NCI-H345 treated with DMSO at 0.1 percent for 48 hours (cell line): ENCODE measurements around the gene REEP3.
"Not testable (repeated sequence)": the region's sequence is repeated elsewhere in the genome, so short reads cannot be mapped to it uniquely, and the experiment has no call there.

ENCODE experiments used
- DNase-seq: peaks from one replicate; lab custom pipeline; 2025; ENCODE audit not compliant: unreplicated experiment; lab: John Stamatoyannopoulos, UW

Gene REEP3

DNA sequence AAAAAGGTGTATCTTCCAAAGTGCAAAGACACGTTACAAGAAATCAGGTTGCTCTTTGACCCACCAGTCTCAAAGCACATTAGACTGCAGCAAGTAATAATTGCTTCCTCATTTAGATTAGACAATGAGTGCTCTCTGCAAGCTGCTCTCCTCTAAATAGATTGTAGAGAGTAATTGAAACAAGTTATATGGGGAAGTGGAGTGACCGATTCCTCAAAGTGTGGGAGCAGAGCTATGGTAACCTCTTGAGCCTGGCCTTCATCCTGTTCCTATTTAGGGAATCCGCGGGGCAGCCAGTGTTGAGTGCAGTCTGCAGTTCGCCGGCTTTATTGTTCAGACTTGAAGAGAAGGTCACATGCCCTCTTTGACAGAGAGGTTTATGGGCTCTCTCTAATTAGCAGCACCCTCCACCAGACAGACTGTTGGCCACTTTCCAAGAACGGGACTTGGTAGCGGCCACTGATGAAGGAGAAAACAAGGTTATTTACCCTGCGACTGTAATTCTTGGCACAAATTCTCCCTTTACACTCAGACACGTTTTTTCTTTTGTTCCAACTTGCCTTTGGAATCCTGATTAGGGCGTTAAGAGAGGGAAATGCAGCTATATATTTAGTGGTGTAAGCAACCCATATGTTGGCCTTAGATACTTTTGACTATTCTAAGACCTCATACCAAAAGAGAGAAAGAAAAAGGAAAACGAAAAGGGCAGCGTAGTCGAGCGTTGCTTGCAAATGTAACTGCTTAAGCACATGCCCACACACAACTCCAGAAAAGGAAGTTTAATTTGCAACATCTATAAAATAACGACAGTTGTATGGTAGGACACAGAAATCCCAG is 107.5 kb downstream of the REEP3 start:
- DNase-seq = peak; percentile 88

DNA sequence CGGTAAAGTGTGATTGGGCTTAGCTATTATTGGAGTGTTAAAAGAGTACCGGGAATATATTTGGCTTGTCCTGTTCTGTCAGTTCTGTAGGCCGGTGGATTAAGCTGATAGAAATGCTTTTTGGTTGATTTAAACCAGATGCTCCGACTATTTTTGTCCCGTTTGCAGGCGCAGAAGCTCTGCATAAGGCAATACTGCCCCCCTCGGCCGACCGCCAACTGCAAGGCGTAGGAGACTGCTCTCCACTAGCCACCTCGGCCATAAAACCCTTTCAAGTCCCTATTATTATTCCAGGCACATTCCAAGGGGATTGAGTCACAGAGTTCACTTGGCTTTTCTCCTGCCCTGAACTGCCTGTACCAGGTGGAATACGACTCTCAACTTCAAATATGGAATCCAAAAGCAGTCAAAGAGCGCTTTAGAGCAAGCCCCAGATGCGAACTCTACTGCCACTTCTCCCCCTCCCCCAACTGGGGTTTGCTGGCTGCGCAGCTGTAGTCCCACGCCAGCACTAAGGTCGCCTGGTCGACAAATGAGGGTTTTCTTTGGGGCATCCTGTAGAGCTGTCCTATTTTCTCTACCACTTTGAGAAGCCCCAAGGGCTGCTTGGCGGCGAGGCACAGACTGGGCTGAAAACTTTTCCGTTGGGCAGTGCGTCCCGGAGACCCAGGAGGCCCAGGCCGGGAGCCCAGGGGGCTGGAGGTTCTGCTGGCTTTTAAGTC is 108.3 kb downstream of the REEP3 start:
- DNase-seq = peak; percentile 75

DNA sequence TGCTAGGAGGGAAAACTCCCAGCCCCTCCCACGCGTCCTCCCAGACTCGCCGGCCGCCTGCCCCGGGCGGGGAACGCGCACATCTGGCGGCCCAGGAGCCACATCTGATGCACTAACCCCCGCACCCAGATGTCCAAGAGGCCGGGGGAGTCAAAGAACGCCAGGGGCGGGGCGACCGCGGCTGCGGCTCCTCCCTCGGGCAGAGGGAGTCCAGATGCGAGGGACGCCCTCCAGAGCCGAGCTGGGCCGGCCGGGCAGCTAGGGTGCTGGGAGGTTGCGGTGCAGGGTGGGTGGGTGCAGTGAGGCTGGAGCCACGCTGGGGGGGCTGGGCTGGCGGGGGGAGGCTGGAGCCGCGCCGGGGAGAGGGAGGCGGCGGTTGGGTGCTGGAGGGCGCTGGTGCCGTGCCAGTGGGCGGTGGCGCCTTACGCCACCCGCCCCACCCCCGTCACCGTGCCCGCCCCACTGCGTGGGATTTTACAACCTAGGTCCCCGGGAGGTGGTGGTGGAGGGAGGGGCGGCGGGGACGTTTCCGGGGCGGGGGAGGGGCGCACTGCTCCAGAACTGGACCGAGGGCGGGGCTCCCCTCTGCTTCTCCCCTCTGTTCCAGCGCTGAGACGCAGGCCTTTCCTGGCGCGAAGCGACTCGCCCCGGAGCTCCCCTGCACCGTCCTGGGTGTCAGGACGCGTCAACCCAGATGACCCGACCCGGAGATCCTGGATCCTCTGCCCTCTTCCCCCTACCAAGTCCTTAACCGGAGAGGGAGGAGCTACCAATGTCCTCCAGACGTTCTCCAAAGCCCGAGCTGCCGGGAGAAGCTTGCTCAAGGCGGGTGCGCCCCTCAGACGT is 109.1 kb downstream of the REEP3 start:
- peak; percentile 55 for DNase-seq

DNA sequence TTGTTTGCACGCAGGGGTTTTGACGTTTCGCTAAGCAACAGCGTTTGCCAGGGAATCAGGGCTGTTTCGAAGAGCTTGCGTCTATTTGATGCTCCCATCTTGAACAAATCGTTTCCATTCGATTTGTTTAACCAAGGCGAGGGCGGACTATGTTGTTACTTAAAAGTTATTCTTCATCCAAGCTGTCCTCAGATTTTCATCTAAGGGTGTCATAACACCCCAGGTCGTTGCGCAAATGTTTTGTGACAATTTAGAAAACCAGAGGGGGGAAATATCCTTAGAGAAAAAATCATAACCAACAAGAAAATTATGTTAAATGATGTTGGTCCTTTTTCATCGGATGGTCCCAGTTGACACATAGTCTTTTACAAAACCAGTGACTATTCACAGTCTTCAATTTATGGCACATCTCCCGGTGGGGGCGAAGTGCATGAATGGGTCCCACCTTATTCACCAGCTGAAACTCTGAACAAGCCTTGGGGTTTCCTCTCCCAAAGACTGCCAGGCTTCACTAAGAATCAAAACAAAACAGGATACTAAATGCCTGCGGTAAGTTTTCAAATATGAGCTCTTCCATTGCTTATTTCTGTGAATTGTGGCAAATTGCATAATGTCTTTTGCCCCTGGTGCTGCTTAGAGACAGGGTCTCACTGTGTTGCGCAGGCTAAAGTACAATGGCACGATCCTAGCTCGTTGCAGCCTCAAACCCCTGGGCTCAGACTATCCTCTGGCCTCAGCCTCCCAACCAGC is 109.9 kb downstream of the REEP3 start:
- DNase-seq = no peak

DNA sequence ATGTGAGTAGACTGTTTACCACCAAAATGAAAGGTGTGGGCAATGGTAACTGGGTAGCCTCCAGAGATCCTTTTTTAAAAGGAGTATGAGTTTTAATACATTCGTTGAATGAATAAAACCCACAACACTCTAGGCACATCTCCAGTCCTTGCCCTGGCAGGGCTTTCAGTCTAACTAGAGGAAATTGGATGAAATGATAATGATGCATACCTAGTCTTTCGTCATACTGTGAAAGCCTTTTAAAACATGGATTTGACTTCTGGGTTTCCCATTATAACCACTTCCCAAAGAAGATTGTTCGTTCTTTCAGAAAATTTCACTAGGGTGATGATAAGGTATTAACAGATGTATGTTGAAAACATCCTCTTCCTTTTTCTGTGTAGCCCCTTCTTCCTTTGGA is 110.8 kb downstream of the REEP3 start:
- no peak for DNase-seq

DNA sequence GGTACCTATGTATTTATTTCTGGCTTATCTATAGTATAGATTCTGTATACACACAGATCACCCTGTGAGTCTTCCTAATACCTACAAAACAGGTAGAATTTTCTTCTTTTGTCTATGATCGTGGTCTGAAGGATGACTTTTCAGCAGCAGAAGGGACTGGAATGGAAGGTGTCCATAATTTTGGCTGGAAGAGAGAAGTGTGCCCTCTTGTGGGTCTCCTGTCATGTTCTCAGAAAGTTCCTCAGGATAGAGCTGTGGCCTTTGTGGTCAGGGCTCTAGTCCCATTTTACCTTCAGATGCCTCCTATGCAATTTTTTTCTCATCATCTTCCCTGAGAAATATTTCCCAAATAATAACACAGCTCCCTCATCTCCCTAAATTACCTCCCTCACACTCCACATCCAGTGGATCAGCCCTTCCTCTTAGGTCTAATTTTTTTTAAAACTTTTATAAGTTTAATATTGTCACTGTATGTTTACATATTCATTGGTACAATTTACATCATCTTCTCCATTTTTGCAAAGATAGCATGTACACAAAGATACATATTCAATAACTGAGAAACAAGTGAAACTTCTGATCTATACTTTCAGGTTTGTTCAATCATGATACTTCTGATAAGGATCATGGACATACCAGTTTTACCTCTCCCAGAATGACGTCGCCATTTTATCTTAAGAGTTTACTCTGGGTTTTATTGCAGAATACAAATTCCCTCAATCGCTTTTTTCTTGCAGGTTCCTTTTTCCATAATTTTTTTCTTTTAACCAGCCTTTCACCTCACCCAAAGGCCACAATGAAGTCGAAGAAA is 112.7 kb downstream of the REEP3 start:
- DNase-seq = no peak

DNA sequence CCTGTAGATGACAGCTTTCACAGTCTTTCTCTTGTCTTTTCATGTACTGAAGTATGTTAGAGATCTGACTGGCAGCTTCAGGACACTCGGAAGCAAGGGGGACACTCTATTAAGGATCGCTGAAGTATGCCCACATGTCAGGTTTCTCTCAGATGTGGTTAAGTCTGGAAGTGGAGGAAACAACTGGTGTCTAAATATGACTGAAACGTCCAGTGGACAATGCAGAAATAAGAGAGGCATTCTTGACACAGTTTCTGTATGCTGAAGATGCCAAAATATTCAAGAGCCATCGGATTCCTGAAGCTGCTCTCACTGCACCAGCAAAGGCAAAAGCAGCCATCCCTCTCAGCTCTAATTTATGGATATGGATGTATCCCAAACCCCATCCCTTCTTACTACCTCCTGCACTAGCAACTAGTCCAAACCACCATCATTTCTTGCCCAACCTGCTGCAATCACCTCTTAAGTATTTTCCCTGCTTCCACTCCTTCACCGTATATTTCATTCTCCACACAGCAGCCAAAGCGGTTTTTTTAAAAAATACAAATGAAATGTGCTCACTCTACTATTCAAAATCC is 113.4 kb downstream of the REEP3 start:
- DNase-seq = no peak

DNA sequence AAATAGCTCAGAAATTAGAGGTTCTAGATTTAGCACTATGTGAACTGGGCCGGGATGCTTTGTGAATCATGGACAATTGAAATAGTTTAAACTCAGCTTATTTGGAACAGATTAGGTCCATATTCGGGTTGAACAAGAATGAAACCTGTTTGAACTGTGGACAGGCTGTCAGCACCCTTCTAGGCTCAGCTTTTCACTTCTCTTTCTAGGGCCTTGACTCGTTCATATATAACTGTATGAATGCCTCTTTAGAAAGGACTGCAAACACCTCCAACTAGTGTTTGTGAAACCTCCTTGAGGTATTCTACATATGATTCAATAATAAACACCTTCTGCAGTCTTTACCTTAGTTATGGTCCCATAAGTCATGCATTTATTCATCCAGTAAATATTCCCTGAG is 115.6 kb downstream of the REEP3 start:
- no peak for DNase-seq

DNA sequence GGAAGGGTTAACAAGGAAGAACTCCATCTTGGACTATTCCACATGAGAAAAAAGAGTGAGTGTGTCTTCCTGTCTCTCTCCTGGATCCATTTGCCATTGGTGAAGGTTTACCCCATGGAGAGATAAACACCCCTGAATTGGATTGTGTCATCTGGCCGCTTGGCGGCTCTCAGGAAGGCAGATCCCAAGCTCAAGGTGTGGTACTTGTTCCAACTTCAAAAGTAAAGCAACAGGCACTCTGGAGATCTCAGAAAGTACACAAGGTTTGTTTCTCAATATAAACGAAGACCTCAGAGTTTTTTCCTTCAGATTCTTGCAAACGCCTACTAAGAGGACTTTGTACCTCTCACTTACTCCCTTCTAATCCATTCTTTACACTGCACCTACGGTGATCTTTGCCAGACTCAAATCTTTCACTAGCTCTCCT is 116.7 kb downstream of the REEP3 start:
- DNase-seq = no peak

DNA sequence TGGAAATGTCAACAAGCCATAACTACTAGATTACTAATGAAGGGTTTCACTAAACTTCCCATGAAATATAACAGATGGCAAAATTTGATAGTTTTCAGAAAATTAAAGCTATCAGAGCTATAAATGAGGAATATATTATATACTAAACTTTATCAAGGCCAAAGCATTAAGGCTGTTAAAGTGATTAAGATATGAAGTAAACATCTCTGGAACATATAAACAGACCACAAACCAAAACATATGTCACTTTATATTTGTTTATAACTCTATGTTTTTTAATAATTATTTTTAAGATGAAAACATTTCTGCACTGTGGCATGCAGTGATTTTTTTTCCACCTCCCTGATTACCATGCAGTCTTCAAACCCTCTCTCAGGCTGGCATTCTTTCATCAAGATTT is 120.2 kb downstream of the REEP3 start:
- no peak for DNase-seq

DNA sequence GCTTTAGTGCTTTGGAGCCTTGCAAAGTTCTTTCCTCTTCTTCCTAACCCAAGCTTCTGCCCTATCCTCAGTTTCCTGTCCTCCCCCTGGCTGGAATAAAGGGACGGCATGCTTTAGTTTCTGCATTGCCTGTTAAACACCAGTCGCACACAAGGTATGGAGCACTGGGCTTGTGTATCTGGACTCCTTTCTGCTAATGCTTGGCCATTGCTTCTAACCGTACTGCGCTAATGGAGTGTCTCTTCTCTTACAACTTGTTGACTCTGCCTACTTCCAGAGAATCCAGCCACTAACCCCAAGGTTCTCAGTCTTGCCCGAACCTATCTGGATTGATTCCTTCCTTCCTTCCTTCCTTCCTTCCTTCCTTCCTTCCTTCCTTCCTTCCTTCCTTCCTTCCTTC is 120.6 kb downstream of the REEP3 start:
- DNase-seq = no peak

DNA sequence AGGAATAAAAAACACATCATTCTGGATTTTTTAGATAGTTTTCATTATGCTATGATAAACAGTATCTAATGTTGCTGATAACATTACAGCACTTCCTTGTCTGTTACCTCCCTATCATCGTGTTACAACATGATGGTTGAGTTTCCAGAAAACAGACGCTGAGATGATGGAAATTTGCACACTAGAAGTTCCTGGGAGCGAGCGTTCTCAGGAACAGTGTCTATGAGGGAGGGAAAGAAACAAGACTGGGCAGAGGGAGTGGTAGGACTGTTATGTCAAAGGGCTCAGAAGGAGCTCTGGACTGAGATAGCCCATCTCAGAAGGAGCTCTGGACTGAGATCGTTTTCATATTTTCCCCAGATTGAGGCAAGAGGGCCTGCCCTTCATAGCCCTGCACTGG is 121.6 kb downstream of the REEP3 start:
- no peak for DNase-seq

DNA sequence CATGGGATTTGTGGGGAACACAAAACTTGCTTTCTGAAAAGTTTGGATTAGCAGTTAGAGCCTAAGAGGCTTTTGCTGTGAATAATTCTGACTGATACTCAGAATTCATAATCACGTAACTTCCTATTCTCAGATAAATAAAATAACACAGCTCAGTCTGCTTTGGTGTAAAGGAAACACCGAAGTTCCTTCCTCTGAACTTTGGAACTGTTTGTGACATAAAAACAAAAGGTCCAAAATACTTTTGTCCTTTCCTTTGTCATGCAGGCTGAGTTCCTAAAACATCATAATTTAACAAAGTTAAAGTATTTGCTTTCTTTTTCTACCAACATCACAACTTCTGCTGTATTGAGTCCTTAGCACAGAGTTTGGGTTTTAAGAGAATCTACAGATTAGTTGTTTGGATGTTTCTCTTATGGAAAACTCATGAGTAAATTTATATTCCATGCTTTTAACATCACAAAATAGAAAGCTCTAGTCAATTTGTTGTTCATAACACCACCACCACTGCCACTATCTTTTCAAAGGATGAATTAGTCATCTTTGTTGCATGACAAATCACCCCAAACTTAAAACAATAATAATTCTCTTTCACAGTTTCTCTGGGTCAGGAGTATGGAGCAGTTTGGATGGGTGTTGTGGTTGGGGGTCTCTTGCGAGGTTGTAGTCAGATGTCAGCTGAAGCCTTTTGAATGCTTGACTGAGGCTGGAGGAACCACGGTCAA is 123.4 kb downstream of the REEP3 start:
- DNase-seq = no peak

DNA sequence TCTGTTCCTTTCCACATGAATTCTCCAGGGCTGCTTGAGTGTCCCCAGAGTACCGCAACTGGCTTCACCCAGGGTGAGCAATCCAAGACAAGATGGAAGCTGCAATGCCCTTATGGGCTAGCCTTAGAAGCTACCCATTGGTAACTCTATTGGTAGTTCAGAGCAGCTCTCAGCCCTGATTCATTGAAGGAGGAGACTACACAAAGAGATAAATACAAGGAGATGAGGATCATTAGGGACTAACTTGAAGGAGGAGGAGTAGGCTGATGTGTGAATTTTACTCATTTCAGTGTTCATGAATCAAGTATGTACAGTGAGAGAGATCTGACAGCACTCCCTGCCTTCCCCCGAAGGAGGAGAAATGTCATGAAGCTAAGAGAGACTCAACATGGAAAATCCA is 124.0 kb downstream of the REEP3 start:
- no peak for DNase-seq

DNA sequence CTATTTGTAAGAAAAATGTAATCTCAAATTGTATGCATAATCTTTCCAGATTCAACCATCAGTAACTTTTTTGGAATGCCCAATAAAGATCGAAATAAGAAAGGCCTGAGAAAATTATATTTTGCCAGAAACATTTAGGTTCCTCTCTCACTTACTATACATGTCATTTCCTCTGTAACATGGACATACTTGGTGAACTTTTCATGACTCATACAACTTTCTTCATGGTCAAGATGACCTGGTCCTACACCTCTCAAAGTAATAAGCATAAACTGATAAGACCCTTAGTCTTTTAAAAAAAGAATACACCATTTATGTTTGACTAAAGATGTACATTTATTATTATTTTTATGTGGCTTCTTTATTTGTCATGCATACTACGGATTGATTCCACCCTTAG is 125.3 kb downstream of the REEP3 start:
- DNase-seq = no peak

DNA sequence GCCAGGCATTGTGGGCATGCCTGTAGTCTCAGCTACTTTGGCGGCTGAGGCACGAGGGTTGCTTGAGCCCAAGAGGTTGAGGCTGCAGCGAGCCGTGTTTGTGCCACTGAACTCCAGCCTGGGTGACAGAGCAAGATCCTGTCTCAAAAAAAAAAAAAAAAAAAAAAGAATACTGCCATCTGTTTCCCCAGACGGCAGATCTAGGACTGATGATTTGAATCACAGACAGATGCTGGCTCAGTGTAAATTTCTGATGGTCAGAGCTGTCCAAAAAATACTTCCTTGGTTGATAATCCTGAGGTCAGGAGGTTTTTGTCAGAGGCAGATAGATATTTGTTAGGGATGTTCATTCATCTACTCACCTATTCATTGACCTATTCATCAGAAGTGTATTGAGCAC is 130.7 kb downstream of the REEP3 start:
- DNase-seq = no peak

DNA sequence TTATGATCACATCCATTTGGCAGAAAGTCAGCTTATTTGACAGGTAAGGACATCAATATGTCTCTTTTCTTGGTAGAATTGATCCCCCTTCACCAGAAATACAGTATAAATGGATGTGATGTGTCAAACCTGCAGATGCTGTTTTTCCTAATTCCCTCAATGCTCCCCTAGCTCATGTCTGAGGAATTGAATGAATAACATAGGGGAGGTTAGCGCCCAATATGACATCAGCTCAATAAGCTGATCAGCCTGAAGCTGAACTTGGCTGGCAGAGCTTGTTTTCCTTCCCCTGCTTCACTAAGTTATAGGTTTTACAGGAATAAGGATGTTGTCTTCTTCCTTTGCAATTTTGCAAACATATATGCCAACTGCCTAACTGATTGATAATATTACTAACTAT is 132.5 kb downstream of the REEP3 start:
- no peak for DNase-seq

DNA sequence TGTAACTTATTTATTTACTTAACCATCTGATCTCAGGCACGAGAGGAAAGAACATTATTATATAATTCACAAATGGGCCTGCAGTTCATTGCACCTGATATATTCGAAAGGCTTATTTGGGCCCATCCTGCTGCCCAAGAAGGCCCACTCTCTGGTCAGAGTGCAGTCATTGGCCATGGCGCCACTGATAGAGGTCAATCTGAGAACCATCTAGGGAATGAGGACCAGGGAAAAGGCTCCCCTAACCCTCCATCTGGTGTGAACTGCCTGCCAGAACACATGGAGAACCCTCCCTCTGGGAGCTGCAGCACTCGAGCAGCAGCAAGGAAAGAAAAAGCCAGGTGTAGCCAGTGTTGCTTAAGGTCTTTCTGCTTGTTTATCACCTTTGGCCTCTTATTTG is 136.6 kb downstream of the REEP3 start:
- DNase-seq = no peak

DNA sequence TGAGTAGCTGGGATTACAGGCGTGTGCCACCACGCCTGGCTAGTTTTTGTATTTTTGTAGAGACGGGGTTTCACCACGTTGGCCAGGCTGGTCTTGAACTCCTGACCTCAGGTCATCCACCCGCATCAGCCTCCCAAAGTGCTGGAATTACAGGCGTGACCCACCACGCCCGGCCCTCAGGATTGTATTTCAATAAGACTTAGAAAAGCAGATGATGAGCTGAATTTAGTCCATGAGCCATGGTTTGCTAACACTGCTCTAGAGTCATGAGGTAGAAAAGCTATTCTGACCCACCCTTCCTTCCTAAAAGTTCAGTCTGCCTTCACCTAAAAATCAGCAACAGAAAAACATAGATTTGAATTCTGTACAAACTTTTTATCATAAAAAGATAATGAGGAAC is 139.7 kb downstream of the REEP3 start:
- not testable (repeated sequence) for DNase-seq
